NCI-H2196 (cell line): ENCODE measurements around the gene FAM110A.
"Not testable (repeated sequence)": the region's sequence is repeated elsewhere in the genome, so short reads cannot be mapped to it uniquely, and the experiment has no call there.

ENCODE experiments used
- DNase-seq: peaks from one replicate; lab custom pipeline; 2025; ENCODE audit not compliant: unreplicated experiment; lab: John Stamatoyannopoulos, UW

Gene FAM110A

GRCh38 chr20:892371-892770, 58.9 kb downstream of the FAM110A start:
- DNase-seq = not testable (repeated sequence)
